HCT116 (cell line): ENCODE results near the gene PAM16. TPM values are rescaled to one million over a fixed set of nuclear protein-coding genes. Genes with fewer than 3 reads are reported as not detected.

Source experiments
- ATAC-seq: fragments of 200-7000 bp; cut with Tn5 transposase; 2 replicates; pipeline ENCODE4 v1.9.1; 2020; ENCODE audit warnings: mild to moderate bottlenecking, moderate library complexity
- BruUV-seq: library from RNA; stranded (reverse); fragments of 400-500 nt; replicated peaks from 2 replicates; lab custom pipeline; 2021; lab: Mats Ljungman, UMichigan
- CTCF ChIA-PET: fragments of 300-600 bp; sonication (Branson Sonifier 250); formaldehyde crosslinking; loops from one replicate; lab custom pipeline; 2021; ENCODE audit warnings: antibody characterized with exemption; lab: Charles Lee
- POLR2A ChIA-PET: fragments of 300-600, 350-600 bp; sonication (Branson Sonifier 250); formaldehyde crosslinking; loops from one replicate; lab custom pipeline; 2021; ENCODE audit warnings: antibody characterized with exemption; lab: Charles Lee
- RAD21 ChIA-PET, 2 experiments: fragments of 300-600 bp; sonication (Branson Sonifier 250); formaldehyde crosslinking; loops; one replicate each; lab custom pipeline; 2023; ENCODE audit warnings: low total read pairs in 2 of 2; ENCODE audit not compliant: uncharacterized antibody in 2 of 2, unreplicated experiment in 2 of 2, low non-redundant PET in 1 of 2; lab: Charles Lee
- DNase-seq: peaks from one replicate; pipeline ENCODE4 v3.0.0-alpha.2; 2010; ENCODE audit warnings: low read depth, low spot score
- H2AFZ ChIP-seq: fragments of 200-600 bp; shearing (Covaris generic), sonication (generic); 2 replicates; pipeline ENCODE4 v1.6.1; 2017; ENCODE audit warnings: low read depth, mixed run types, mixed read lengths, antibody characterized with exemption, low read length; ENCODE audit not compliant: poor library complexity, severe bottlenecking
- H3K27ac ChIP-seq: 2 replicates; pipeline ENCODE4 v1.5.1; 2012; ENCODE audit warnings: low read depth, low read length
- H3K27me3 ChIP-seq: fragments of 200-600 bp; sonication (generic); 2 replicates; pipeline ENCODE4 v1.6.1; 2016; ENCODE audit warnings: mixed run types, low read length, mixed read lengths; ENCODE audit not compliant: insufficient read depth
- H3K36me3 ChIP-seq, 2 experiments: fragments of 200-500 bp in 1 of 2; fragments of 200-600 bp in 1 of 2; sonication (Bioruptor generic) in 1 of 2; sonication (generic) in 1 of 2; 2 replicates each; pipeline versions ENCODE4 v1.5.1 to v1.6.1; 2014 to 2016; ENCODE audit warnings: low read length in 2 of 2, inconsistent platforms in 1 of 2, mixed read lengths in 1 of 2, mixed run types in 1 of 2; ENCODE audit not compliant: insufficient read depth in 2 of 2, control insufficient read depth in 1 of 2
- H3K4me1 ChIP-seq, 2 experiments: fragments of 200-600 bp in 1 of 2; sonication (generic) in 1 of 2; 2 replicates each; pipeline versions ENCODE4 v1.5.1 to v1.6.1; 2012 to 2017; ENCODE audit warnings: low read length in 2 of 2, inconsistent platforms in 1 of 2, mild to moderate bottlenecking in 1 of 2, mixed read lengths in 1 of 2, mixed run types in 1 of 2, moderate library complexity in 1 of 2; ENCODE audit not compliant: insufficient read depth in 2 of 2, control insufficient read depth in 1 of 2
- H3K4me2 ChIP-seq: fragments of 200-600 bp; sonication (generic); 2 replicates; pipeline ENCODE4 v1.6.1; 2017; ENCODE audit warnings: mixed run types, low read length, mixed read lengths
- H3K4me3 ChIP-seq, 2 experiments: fragments of 200-600 bp in 1 of 2; sonication (generic) in 1 of 2; replicated peaks in 1 of 2; 2 replicates each; pipeline ENCODE4 v1.5.1; 2011 to 2016; ENCODE audit warnings: low read length in 2 of 2, control low read depth in 1 of 2, low read depth in 1 of 2, mild to moderate bottlenecking in 1 of 2, mixed read lengths in 1 of 2, mixed run types in 1 of 2
- H3K79me2 ChIP-seq: fragments of 200-600 bp; sonication (generic); 2 replicates; pipeline ENCODE4 v1.6.1; 2017; ENCODE audit warnings: mild to moderate bottlenecking, mixed run types, low read length, moderate library complexity, mixed read lengths; ENCODE audit not compliant: insufficient read depth
- H3K9ac ChIP-seq: fragments of 200-600 bp; sonication (generic); 2 replicates; pipeline ENCODE4 v1.6.1; 2016; ENCODE audit warnings: low read length, mixed read lengths
- H3K9me2 ChIP-seq: fragments of 200-600 bp; sonication (generic), shearing (Covaris generic); 2 replicates; pipeline ENCODE4 v1.6.1; 2017; ENCODE audit warnings: mixed run types, mild to moderate bottlenecking, moderate library complexity; ENCODE audit not compliant: insufficient read depth
- H3K9me3 ChIP-seq, 2 experiments: fragments of 200-500 bp in 1 of 2; fragments of 200-600 bp in 1 of 2; sonication (Bioruptor generic) in 1 of 2; sonication (generic) in 1 of 2; 2 replicates each; pipeline ENCODE4 v1.6.1; 2014 to 2017; ENCODE audit warnings: low read length in 2 of 2, mixed read lengths in 2 of 2, inconsistent platforms in 1 of 2, low read depth in 1 of 2, mild to moderate bottlenecking in 1 of 2, mixed run types in 1 of 2, moderate library complexity in 1 of 2; ENCODE audit not compliant: control insufficient read depth in 1 of 2, insufficient read depth in 1 of 2
- H4K20me1 ChIP-seq: fragments of 200-600 bp; sonication (generic), shearing (Covaris generic); 2 replicates; pipeline ENCODE4 v1.6.1; 2017; ENCODE audit warnings: mixed run types, mild to moderate bottlenecking, moderate library complexity; ENCODE audit not compliant: insufficient read depth
- ELF1 ChIP-seq: IDR thresholded peaks from 2 replicates; pipeline ENCODE4 v1.6.1; 2012; ENCODE audit warnings: low read depth, borderline replicate concordance
- EZH2 ChIP-seq: fragments of 200-600 bp; sonication (generic); IDR thresholded peaks from 2 replicates; pipeline ENCODE4 v1.6.1; 2017; ENCODE audit warnings: antibody characterized with exemption, mixed run types
- JUND ChIP-seq: IDR thresholded peaks from 2 replicates; pipeline ENCODE4 v1.6.1; 2012
- MAX ChIP-seq: IDR thresholded peaks from 2 replicates; pipeline ENCODE4 v1.6.1; 2012
- POLR2AphosphoS5 ChIP-seq: IDR thresholded peaks from 2 replicates; pipeline ENCODE4 v1.6.1; 2011; ENCODE audit warnings: mild to moderate bottlenecking, low read depth, low read length, moderate library complexity
- REST ChIP-seq: IDR thresholded peaks from 2 replicates; pipeline ENCODE4 v1.6.1; 2012; ENCODE audit warnings: low read depth
- SP1 ChIP-seq: IDR thresholded peaks from 2 replicates; pipeline ENCODE4 v1.6.1; 2012; ENCODE audit warnings: low read depth
- SRF ChIP-seq: IDR thresholded peaks from 2 replicates; pipeline ENCODE4 v1.6.1; 2012; ENCODE audit warnings: low read depth
- TCF7L2 ChIP-seq: IDR thresholded peaks from 2 replicates; pipeline ENCODE4 v1.7.0; 2011; ENCODE audit warnings: borderline replicate concordance, inconsistent platforms; ENCODE audit not compliant: insufficient read depth, insufficient read length; ENCODE audit errors: extremely low read depth
- YY1 ChIP-seq: IDR thresholded peaks from 2 replicates; pipeline ENCODE4 v1.6.1; 2011; ENCODE audit warnings: low read length, low read depth, moderate library complexity, mild to moderate bottlenecking; ENCODE audit not compliant: insufficient replicate concordance; ENCODE audit errors: extremely low read depth
- ZNF274 ChIP-seq: fragments of 200-500 bp; sonication (Bioruptor generic); IDR thresholded peaks from 2 replicates; pipeline ENCODE4 v1.6.1; 2014; ENCODE audit warnings: mild to moderate bottlenecking, low read depth, low read length, inconsistent platforms
- intact Hi-C: fragments of 100-400 bp; cut with micrococcal nuclease; formaldehyde crosslinking; loops from 2 replicates; pipeline ENCODE4 v1.10.0; 2022
- total RNA-seq: library from RNA; stranded (reverse); gene quantifications from one replicate; pipeline ENCODE4 v1.2.1, GENCODE V29; 2021; ENCODE audit not compliant: unreplicated experiment

PAM16 gene
- total RNA-seq, 1 experiment from 2014 or later = 102 TPM

- H3K4me1 ChIP-seq = peaks cover 7 to 19% of the 10 kb centered on the region in 2 experiments
- H3K9me3 ChIP-seq = no peaks in the 10 kb centered on the region
- H3K9me2 ChIP-seq = no peaks in the 10 kb centered on the region
- no peak for DNase-seq
- BruUV-seq = TSS peak; percentile 25
- peaks cover 9% of the 10 kb centered on the region; the same call in 1 of the 2 replicates for H4K20me1 ChIP-seq
- peaks cover 2 to 9% of the 10 kb centered on the region in 2 experiments; a peak in 2 of 4 replicates for H3K36me3 ChIP-seq
- H3K9ac ChIP-seq = no peak overlapping the region
- RAD21 ChIA-PET = no interaction called here
- no peak for ATAC-seq
- H3K4me2 ChIP-seq = no peak overlapping the region
- H3K79me2 ChIP-seq = peaks cover 82% of the 10 kb centered on the region
- POLR2A ChIA-PET = no interaction called here
- TF ChIP-seq ZNF274 = no peak
- TF ChIP-seq EZH2 = no peak
- no peak for TF ChIP-seq ELF1
- TF ChIP-seq SP1 = no peak
- CTCF ChIA-PET = no interaction called here
- no peaks in the 10 kb centered on the region for H3K27me3 ChIP-seq
- H2AFZ ChIP-seq = no peak overlapping the region
- intact Hi-C loops = no loop called here
- no peak overlapping the region for H3K4me3 ChIP-seq
- no peak overlapping the region for H3K27ac ChIP-seq
These were observed 3.2 kb downstream of the PAM16 start for GRCh38 chr16:4347765-4348509.

GRCh38 chr16:4347010-4347409 lies 4.1 kb downstream of the PAM16 start:
- H3K4me3 ChIP-seq = no peak overlapping the region
- no peaks in the 10 kb centered on the region for H3K27me3 ChIP-seq
- peaks cover 91% of the 10 kb centered on the region for H3K79me2 ChIP-seq
- peaks cover 9% of the 10 kb centered on the region; the same call in 1 of the 2 replicates for H4K20me1 ChIP-seq
- no peak overlapping the region for H3K27ac ChIP-seq
- H3K4me1 ChIP-seq = peaks cover 7 to 17% of the 10 kb centered on the region in 2 experiments
- no peak overlapping the region for H3K4me2 ChIP-seq
- ChIA-PET RAD21 (no interaction called here), POLR2A (no interaction called here), CTCF (no interaction called here)
- no peaks in the 10 kb centered on the region for H3K9me2 ChIP-seq
- no peak overlapping the region for H3K9ac ChIP-seq
- H3K9me3 ChIP-seq = no peaks in the 10 kb centered on the region
- ATAC-seq (no peak), DNase-seq (no peak)
- intact Hi-C loops = no loop called here
- no peak overlapping the region for H2AFZ ChIP-seq
- peaks cover 2 to 9% of the 10 kb centered on the region in 2 experiments; a peak in 2 of 4 replicates for H3K36me3 ChIP-seq
- TF ChIP-seq SRF = no peak
- TF ChIP-seq MAX = no peak
- no peak for TF ChIP-seq ELF1
- TF ChIP-seq POLR2AphosphoS5 = no peak
- TF ChIP-seq SP1 = no peak
- no peak for TF ChIP-seq ZNF274
- no peak for TF ChIP-seq TCF7L2
- TF ChIP-seq EZH2 = no peak
- no peak for TF ChIP-seq REST
- TF ChIP-seq YY1 = no peak
- TF ChIP-seq JUND = no peak
- BruUV-seq = no TSS peak
